NCI-H446 treated with DMSO at 0.1 percent for 48 hours (cell line): ENCODE data around the gene ZNF143.
"Not testable (repeated sequence)": the region's sequence is repeated elsewhere in the genome, so short reads cannot be mapped to it uniquely, and the experiment has no call there.

Source experiments
- DNase-seq: peaks from one replicate; lab custom pipeline; 2025; lab: John Stamatoyannopoulos, UW

The ZNF143 gene

GRCh38 chr11:9460322-9461062, at the start of gene ZNF143:
TSS of gene ZNF143 (plus strand) at chr11:9461012. CDS start at chr11:9471309, 10,297 bp downstream.
- DNase-seq: peak; percentile 100

DNA sequence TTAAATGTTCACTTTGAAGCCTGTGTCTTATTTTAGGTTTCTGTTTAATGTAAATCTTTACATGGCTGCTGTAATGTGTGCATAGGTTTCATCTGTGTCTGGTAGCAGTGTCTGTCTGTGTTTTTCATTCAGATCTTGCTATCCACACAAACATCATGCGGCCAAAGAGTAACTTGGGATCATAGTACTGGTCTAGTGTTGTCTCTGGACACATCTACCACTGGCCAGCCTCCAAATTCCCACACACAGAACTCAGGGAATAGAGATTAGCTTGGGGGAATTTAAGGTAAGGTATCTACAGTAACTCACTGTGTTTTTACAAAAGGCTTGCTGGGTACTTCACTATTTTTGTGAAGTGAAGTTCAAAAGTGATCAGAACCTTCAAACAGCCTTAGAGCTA, 32.1 kb upstream of the ZNF143 start:
- DNase-seq: no peak

DNA sequence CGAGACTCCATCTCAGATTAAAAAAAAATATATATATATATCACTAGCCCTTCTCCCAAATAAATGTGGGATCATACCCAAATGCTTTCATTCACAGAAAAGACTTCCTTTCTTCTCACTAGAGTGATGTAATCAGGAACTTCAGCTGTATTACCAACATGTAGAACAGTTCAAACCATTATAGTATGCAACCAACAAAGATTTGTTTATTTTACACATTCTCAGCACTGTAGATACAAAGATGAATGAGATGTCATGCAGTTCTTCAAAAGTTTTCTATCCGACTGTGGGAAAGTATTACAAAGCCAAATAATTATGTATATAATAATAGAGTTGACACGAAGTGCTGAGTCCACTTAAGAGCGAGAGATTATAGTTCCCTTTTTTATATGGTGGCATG, 22.2 kb upstream of the ZNF143 start:
- no peak for DNase-seq

GRCh38 chr11:9446230-9446629, 14.6 kb upstream of the ZNF143 start:
- no peak for DNase-seq

GRCh38 chr11:9448576-9449352, 12.0 kb upstream of the ZNF143 start:
- no peak for DNase-seq

GRCh38 chr11:9452023-9452422, 8.8 kb upstream of the ZNF143 start:
- not testable (repeated sequence) for DNase-seq

- no peak for DNase-seq
Measured at GRCh38 chr11:9455722-9456121, 5.1 kb upstream of the ZNF143 start.

DNA sequence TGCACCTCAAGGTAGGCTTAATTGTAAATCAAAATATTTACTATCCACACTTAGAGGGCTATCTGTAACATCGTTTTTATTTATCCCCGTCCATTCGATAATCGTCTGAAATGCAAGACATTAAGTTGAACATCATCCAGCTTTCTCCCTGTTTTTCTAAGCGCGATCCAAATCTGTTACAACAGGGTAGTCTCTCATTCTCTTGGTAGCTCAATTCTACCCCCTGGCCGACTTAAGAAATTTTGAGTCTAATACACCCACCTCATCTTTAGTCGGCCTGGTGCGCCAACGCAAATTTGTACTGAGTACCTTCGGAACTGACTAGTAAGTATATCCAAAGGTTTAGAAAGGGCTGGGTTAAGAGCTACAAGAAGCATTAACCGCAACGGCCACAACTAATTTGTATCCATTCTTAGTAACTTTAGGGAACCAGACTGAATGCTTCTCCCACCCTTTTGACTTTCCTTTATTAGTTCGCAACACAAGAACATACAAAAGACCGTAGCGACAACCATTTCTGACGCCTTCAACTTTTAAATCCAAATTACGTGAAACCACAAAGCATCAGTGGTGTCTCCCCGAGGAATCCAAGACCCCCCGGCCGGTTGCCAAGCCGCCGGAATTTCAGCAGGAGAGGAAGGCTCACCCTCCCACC, 1.0 kb upstream of the ZNF143 start:
- no peak for DNase-seq

GRCh38 chr11:9461063-9461759, 399 bp downstream of the ZNF143 start:
- DNase-seq: peak; percentile 95

DNA sequence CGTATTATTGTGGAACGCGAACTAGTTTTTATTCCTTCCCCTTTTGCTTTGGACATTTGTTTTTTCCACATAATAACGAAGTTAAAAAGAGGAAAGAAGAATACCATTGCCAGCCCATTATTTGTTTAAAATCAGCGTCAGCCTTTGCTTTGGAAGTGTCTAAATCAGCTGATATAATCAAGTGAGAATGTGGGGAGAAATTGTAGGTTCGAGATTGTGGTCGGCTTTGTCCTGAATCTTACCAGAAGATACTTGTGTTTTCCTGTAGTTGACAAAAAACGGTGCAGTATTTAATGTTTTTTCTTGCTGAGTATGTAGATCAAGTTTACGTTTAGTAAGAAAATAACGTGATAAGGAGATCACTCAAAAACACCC, 935 bp downstream of the ZNF143 start:
- no peak for DNase-seq

DNA sequence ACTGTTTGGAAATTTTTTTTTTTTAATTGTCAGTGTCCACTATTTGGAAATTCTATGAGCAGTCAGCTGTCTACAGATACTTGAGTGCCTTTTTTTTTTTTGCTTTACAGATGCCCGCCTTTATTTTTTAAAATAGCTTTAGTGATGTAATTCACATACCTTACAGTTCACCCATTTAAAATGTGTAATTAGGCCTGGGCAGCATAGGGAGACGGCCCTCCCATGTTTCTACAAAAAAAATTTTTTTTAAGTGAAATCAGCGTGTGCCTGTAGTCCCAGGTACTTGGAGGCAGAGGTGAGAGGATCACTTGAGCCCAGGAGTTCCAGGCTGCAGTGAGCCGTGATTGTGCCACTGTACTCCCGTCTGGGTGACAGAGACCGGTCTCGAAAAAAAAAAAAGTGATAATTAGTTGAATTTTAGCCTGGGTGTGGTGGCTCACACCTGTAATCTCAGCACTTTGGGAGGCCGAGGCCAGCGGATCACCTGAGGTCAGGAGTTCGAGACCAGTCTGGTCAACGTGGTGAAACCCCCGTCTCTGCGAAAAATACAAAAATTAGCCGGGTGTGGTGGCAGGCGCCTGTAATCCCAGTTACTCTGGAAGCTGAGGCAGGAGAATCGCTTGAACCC, 1.5 kb downstream of the ZNF143 start:
- DNase-seq: no peak

DNA sequence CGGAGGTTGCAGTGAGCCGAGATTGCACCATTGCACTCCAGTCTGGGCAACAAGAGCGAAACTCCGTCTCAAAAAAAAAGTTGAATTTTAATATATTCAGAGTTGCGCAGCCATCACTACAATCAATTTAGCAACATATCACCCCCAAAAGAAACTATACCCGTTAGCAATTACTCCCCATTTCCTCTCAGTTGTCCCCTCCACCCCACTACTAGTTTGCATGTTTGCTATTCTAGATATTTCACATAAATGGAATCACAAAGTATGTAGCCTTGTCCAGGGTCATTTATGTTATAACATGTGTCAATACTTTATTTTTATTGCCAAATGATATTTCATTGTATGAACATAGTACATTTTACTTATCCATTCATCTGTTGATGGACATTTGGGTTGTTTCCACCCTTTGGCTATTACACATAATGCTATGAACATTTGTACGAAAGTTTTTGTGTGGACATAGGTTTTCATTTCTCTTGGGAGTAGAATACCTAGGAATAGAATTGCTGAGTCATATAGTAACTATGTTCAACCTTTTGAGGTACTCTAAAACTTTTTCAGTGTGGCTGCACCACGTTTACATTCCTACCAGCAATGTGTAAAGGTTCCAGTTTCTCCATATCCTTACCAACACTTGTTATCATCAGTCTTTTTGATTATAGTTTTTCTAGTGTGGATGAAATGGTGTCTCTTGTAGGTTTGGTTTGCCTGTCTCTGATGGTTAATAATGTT, 2.2 kb downstream of the ZNF143 start:
- DNase-seq: no peak

DNA sequence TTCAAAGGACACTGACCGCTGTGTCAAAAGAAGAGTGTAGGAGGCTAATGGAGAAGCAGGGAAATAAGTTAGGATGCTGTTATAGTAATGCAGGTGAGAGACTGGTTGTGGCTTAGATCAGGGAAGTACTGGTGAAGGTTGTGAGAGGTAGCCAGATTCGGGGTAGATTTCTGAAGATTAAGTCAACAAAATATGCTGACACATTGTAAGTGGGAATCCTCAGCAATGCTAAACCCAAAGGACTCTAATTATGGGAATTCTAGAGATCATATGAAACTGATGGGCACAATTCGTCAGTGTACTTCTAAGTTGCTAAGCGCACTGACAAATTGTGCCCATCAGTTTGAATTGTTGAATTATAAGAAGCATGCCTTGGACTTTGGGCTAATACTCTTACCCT, 10.0 kb downstream of the ZNF143 start:
- DNase-seq: no peak

DNA sequence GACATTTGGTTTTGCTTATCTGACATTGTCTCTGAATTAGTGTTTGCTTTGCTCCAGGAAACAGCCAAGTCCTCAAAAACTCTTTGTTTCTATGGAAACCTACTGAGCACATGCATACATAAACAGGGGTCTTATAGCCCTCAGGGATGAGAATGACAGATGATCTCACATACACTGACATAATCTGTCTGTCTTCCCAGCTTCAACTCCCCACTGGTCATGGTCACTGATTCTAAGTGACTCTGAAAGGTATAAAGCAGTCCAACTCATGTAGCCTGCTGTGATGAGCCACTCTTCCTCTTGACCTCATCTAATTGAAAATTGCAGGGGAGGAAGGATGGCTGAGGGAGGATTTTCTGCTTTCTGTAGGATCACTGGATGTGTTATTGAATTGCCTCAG, 12.6 kb downstream of the ZNF143 start:
- no peak for DNase-seq

GRCh38 chr11:9479899-9480298, 19.1 kb downstream of the ZNF143 start:
- DNase-seq: no peak

DNA sequence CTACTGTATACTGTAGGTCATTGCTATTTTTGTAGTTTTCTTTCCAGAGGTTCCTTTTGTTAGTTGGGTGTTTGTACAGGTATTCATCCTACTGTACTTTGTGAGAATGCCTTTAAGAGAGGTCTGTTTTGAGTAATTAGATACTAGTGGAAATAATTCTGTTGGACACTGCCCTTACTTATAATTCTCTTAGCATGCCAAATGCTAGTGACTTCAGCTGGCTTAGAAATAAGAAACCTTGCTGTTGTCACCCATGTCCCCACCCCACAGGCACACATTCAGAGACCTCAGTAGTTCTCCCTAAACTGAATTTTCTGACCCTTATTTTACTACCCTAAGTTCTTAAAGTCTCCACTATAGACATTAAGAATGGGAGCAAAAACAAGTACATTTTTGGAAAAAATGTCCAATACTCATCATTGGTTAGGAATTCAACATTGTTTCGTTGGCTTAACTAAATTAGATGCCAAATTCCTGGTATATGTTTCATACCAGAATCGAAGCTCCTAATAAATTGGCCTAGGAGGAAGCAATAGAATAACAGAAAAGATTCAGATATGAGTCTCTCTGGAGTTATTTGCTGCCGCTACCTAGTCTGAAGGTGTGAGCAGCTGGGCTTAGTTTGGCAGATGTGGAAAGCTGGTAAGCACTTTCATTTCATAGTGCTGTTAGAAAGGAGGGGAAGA, 28.4 kb downstream of the ZNF143 start:
- no peak for DNase-seq

- no peak for DNase-seq
Measured at GRCh38 chr11:9490376-9490775, 29.6 kb downstream of the ZNF143 start.

GRCh38 chr11:9493492-9493891, 32.7 kb downstream of the ZNF143 start:
- DNase-seq: no peak

DNA sequence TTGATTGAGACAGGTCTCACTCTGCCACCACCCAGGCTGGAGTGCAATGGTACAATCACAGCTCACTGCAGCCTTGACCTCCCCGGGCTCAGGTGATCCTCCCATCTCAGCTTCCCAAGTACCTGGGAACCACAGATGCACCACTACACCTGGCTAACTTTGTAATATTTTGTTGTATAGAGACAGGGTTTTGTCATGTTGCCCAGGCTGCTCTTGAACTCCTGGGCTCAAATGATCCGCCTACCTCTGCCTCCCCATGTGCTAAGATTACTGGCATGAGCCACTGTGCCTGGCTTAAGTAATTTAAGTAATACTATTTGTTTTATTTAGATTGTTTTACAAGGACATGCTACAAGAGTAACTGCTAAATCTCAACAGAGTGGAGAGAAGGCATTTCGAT, 33.5 kb downstream of the ZNF143 start:
- peak; percentile 3 for DNase-seq

GRCh38 chr11:9495803-9496514, 35.1 kb downstream of the ZNF143 start:
- DNase-seq: no peak
